ENCODE data around the gene SLF1.

DNA sequence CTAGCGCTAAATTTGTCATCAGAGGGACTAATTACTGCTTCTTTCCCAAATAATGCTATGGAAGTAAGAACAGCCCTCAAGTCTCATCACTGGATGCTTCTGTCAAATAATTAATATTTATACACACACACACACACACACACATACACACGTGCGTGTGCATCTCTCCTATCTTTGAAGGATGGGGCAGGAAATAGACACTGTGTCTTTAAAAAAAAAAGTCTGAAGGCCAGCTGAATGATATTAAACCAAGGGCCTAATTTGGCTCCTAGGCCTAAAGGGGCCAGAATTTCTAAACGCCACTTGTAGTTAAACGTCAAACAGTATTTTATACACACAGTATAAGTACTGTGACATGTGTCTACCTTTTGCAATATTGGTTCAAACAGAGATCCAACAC, 3.3 kb downstream of the SLF1 start:
- TF ChIP-seq, protein P1, sequence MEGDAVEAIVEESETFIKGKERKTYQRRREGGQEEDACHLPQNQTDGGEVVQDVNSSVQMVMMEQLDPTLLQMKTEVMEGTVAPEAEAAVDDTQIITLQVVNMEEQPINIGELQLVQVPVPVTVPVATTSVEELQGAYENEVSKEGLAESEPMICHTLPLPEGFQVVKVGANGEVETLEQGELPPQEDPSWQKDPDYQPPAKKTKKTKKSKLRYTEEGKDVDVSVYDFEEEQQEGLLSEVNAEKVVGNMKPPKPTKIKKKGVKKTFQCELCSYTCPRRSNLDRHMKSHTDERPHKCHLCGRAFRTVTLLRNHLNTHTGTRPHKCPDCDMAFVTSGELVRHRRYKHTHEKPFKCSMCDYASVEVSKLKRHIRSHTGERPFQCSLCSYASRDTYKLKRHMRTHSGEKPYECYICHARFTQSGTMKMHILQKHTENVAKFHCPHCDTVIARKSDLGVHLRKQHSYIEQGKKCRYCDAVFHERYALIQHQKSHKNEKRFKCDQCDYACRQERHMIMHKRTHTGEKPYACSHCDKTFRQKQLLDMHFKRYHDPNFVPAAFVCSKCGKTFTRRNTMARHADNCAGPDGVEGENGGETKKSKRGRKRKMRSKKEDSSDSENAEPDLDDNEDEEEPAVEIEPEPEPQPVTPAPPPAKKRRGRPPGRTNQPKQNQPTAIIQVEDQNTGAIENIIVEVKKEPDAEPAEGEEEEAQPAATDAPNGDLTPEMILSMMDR (IDR thresholded peaks at IDR 0.05; ENCODE audit: low read length), result no peak
- no peak for TF ChIP-seq EZH2 (optimal IDR thresholded peaks at IDR 0.05; ENCODE audit: low read depth, low read length)
- TF ChIP-seq EZH2phosphoT487 (IDR thresholded peaks at IDR 0.05; ENCODE audit: low read length), result no peak
